DND-41 (cell line): ENCODE measurements around the gene RPS27L.

Experiments
- ATAC-seq: fragments of 200-7000 bp; cut with Tn5 transposase; 3 replicates; pipeline ENCODE4 v1.9.1; 2021; ENCODE audit warnings: low read depth; ENCODE audit not compliant: insufficient read depth
- DNase-seq: peaks from one replicate; pipeline ENCODE4 v3.0.0-alpha.2; 2020
- H2AFZ ChIP-seq: 2 replicates; pipeline ENCODE4 v1.6.0; 2012; ENCODE audit warnings: low read depth, low read length
- H3K27ac ChIP-seq: 2 replicates; pipeline ENCODE4 v1.5.1; 2012; ENCODE audit warnings: low read length, inconsistent platforms
- H3K27me3 ChIP-seq: fragments of 200-600 bp; sonication (generic); 2 replicates; pipeline ENCODE4 v1.6.0; 2012; ENCODE audit warnings: low read length, mild to moderate bottlenecking, inconsistent platforms; ENCODE audit not compliant: insufficient read depth, poor library complexity
- H3K36me3 ChIP-seq: 2 replicates; pipeline ENCODE4 v1.5.1; 2012; ENCODE audit warnings: low read length, inconsistent platforms; ENCODE audit not compliant: insufficient read depth
- H3K4me1 ChIP-seq: 2 replicates; pipeline ENCODE4 v1.5.1; 2012; ENCODE audit warnings: mild to moderate bottlenecking, low read length; ENCODE audit not compliant: insufficient read depth
- H3K4me2 ChIP-seq: 2 replicates; pipeline ENCODE4 v1.6.0; 2012; ENCODE audit warnings: mild to moderate bottlenecking, moderate library complexity, low read length, inconsistent platforms; ENCODE audit not compliant: insufficient read depth
- H3K4me3 ChIP-seq, 2 experiments: fragments of 200-600 bp in 1 of 2; shearing (Covaris generic) in 1 of 2; 2 replicates each; pipeline ENCODE4 v1.5.1; 2012 to 2016; ENCODE audit warnings: inconsistent platforms in 2 of 2, low read length in 2 of 2, mild to moderate bottlenecking in 2 of 2, low read depth in 1 of 2, moderate library complexity in 1 of 2
- H3K79me2 ChIP-seq: 2 replicates; pipeline ENCODE4 v1.6.0; 2012; ENCODE audit warnings: low read length, inconsistent platforms; ENCODE audit not compliant: insufficient read depth
- H3K9ac ChIP-seq: 2 replicates; pipeline ENCODE4 v1.6.0; 2012; ENCODE audit warnings: low read depth, mild to moderate bottlenecking, inconsistent platforms, low read length, moderate library complexity
- H3K9me3 ChIP-seq: 2 replicates; pipeline ENCODE4 v1.5.1; 2012; ENCODE audit warnings: low read length, moderate library complexity, mild to moderate bottlenecking, inconsistent platforms; ENCODE audit not compliant: insufficient read depth, severe bottlenecking
- H4K20me1 ChIP-seq: 2 replicates; pipeline ENCODE4 v1.6.0; 2012; ENCODE audit warnings: low read length; ENCODE audit not compliant: insufficient read depth
- EZH2 ChIP-seq: IDR thresholded peaks from 3 replicates; pipeline ENCODE4 v1.6.1; 2012; ENCODE audit warnings: borderline replicate concordance, low read depth, mild to moderate bottlenecking, moderate library complexity, low read length, inconsistent platforms; ENCODE audit not compliant: severe bottlenecking
- TF ChIP-seq, protein P1 (sequence below): IDR thresholded peaks from 2 replicates; pipeline ENCODE4 v1.5.1; 2012; ENCODE audit warnings: borderline replicate concordance, low read length, moderate library complexity, mild to moderate bottlenecking; ENCODE audit not compliant: poor library complexity, severe bottlenecking; ENCODE audit errors: extremely low read depth

RPS27L gene

DNA sequence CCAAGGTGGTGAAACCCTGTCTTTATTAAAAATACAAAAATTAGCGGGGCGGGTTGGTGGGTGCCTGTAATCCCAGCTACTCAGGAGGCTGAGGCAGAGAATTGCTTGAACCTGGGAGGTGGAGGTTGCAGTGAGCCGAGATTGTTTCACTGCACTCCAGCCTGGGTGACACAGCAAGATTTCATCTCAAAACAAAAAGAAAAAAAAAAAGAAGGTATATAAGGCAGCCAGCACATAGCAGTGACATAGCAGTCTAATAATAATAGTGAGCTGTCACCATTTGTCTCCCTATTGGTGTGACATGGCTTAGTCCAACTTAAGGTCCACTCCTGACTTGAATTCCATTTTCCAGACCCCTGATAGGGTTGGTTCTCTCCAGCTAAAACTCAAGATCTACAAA lies 44.4 kb downstream of the RPS27L start:
- Histone ChIP-seq H3K4me1 (no peaks in the 10 kb centered on the region), H3K27me3 (no peaks in the 10 kb centered on the region), H3K9ac (no peak overlapping the region), H3K36me3 (no peaks in the 10 kb centered on the region), H3K79me2 (no peaks in the 10 kb centered on the region), H3K9me3 (no peaks in the 10 kb centered on the region), H3K27ac (no peak overlapping the region), H4K20me1 (no peaks in the 10 kb centered on the region), H2AFZ (no peak overlapping the region), H3K4me2 (no peak overlapping the region), H3K4me3 (no peak overlapping the region)
- ATAC-seq (no peak), DNase-seq (no peak)
- TF ChIP-seq, protein P1, sequence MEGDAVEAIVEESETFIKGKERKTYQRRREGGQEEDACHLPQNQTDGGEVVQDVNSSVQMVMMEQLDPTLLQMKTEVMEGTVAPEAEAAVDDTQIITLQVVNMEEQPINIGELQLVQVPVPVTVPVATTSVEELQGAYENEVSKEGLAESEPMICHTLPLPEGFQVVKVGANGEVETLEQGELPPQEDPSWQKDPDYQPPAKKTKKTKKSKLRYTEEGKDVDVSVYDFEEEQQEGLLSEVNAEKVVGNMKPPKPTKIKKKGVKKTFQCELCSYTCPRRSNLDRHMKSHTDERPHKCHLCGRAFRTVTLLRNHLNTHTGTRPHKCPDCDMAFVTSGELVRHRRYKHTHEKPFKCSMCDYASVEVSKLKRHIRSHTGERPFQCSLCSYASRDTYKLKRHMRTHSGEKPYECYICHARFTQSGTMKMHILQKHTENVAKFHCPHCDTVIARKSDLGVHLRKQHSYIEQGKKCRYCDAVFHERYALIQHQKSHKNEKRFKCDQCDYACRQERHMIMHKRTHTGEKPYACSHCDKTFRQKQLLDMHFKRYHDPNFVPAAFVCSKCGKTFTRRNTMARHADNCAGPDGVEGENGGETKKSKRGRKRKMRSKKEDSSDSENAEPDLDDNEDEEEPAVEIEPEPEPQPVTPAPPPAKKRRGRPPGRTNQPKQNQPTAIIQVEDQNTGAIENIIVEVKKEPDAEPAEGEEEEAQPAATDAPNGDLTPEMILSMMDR = no peak
- no peak for TF ChIP-seq EZH2

DNA sequence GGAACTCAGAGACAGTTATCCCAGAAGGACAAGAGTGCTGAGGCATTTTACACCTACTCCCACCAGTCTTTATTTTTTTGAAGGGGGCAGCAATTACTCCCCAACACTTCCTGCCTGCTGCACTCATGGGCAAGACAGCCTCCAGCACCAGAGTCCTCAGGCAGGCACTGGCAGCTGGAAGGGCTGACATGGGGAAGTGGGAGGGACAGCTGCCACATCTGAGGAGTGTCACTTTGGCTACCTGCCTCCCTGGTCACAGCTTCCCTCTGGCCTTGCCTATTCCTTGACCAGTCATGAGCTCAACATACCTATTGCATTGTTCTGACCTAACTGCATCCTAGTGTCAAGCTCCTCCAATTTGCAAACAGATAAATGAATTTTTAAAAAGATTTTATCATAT lies 45.8 kb downstream of the RPS27L start:
- Histone ChIP-seq H3K36me3 (no peaks in the 10 kb centered on the region), H3K4me2 (no peak overlapping the region), H3K79me2 (no peaks in the 10 kb centered on the region), H4K20me1 (no peaks in the 10 kb centered on the region), H3K9ac (no peak overlapping the region), H3K27me3 (no peaks in the 10 kb centered on the region), H3K4me3 (no peak overlapping the region), H2AFZ (no peak overlapping the region), H3K9me3 (no peaks in the 10 kb centered on the region), H3K27ac (no peak overlapping the region), H3K4me1 (no peaks in the 10 kb centered on the region)
- ATAC-seq (no peak), DNase-seq (no peak)
- TF ChIP-seq EZH2 = no peak
- TF ChIP-seq, protein P1 = no peak

DNA sequence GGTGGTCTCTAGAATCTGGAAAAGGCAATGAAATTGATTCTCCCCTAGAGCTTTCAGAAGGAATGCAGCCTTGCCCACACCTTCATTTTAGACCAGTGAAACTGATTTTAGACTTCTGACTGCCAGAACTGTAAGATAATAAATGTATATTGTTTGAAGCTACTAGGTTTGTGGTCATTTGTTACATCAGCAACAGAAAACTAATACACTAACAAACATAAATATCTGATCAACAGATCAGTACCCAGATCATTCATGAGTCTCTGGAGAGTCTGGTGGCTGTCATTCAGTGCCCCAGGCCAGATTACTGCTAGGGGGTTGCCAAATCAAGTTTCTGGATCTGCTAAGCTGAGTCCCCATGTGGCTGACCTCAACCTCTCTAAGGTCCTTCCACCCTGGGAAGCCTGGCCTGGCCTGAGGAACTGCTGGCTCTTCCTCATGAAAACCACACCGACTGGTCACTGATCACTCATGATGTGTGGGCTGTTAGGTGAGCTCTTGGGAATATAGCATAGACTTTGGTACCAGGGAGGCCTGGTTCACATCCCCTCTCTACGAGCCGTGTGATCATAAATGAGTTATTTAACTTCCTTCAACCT lies 46.8 kb downstream of the RPS27L start:
- Histone ChIP-seq H2AFZ (no peak overlapping the region), H3K4me2 (no peak overlapping the region), H3K9me3 (no peaks in the 10 kb centered on the region), H3K27ac (no peak overlapping the region), H3K4me3 (no peak overlapping the region), H3K79me2 (no peaks in the 10 kb centered on the region), H3K27me3 (no peaks in the 10 kb centered on the region), H3K9ac (no peak overlapping the region), H3K36me3 (no peaks in the 10 kb centered on the region), H4K20me1 (no peaks in the 10 kb centered on the region), H3K4me1 (no peaks in the 10 kb centered on the region)
- TF ChIP-seq EZH2 = no peak
- TF ChIP-seq, protein P1 = no peak
- no peak for ATAC-seq
- no peak for DNase-seq

DNA sequence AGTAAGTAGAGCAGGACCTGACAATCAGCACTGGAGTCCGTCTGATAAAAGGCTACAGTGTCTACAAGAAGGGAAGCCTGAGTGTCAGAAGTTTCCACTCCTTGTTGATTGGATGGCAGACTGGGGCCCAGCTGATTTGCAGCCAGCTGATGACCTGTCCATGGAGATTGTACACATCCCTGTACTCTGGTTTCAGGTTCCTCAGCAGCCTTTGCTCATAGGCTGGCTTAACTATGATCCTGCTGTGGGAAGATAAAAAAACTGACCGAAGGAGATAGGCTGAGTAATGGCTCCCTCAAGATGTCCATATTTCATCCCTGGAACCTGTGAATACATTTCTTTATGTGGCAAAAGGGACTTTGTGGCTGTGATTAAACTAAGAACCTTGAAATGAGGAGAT lies 47.4 kb downstream of the RPS27L start:
- ATAC-seq = no peak
- Histone ChIP-seq H3K9me3 (no peaks in the 10 kb centered on the region), H3K4me1 (no peaks in the 10 kb centered on the region), H3K9ac (no peak overlapping the region), H3K4me3 (no peak overlapping the region), H3K27me3 (no peaks in the 10 kb centered on the region), H3K27ac (no peak overlapping the region), H3K4me2 (no peak overlapping the region), H2AFZ (no peak overlapping the region), H3K79me2 (no peaks in the 10 kb centered on the region), H3K36me3 (no peaks in the 10 kb centered on the region), H4K20me1 (no peaks in the 10 kb centered on the region)
- DNase-seq = no peak
- TF ChIP-seq, protein P1 = no peak
- TF ChIP-seq EZH2 = no peak
